HK-2 (cell line): ENCODE data around the gene NLN.
"Not testable (repeated sequence)": the region's sequence is repeated elsewhere in the genome, so short reads cannot be mapped to it uniquely, and the experiment has no call there.

ENCODE experiments used
- DNase-seq: peaks from one replicate; pipeline ENCODE4 v3.0.0-alpha.2; 2018; ENCODE audit not compliant: unreplicated experiment

Gene NLN

GRCh38 chr5:65732046-65732445 lies 10.0 kb downstream of the NLN start:
- not testable (repeated sequence) for DNase-seq

- not testable (repeated sequence) for DNase-seq
Measured at GRCh38 chr5:65734196-65734775, 12.3 kb downstream of the NLN start.

GRCh38 chr5:65734921-65735320 lies 12.9 kb downstream of the NLN start:
- DNase-seq: no peak

GRCh38 chr5:65736011-65736410 lies 14.0 kb downstream of the NLN start:
- DNase-seq: no peak

GRCh38 chr5:65737842-65738241 lies 15.8 kb downstream of the NLN start:
- DNase-seq: no peak

- no peak for DNase-seq
Measured at GRCh38 chr5:65738305-65738704, 16.3 kb downstream of the NLN start.

GRCh38 chr5:65739162-65739561 lies 17.2 kb downstream of the NLN start:
- DNase-seq: no peak

GRCh38 chr5:65742565-65743231 lies 20.7 kb downstream of the NLN start:
- peak; percentile 8 for DNase-seq

GRCh38 chr5:65749221-65749844 lies 27.3 kb downstream of the NLN start:
- DNase-seq: no peak

- DNase-seq: no peak
Measured at GRCh38 chr5:65749956-65750355, 28.0 kb downstream of the NLN start.

- DNase-seq: no peak
Measured at GRCh38 chr5:65750938-65751337, 28.9 kb downstream of the NLN start.

GRCh38 chr5:65753189-65753588 lies 31.2 kb downstream of the NLN start:
- no peak for DNase-seq

GRCh38 chr5:65758546-65759144 lies 36.6 kb downstream of the NLN start:
- DNase-seq: no peak

- DNase-seq: no peak
Measured at GRCh38 chr5:65760504-65761275, 38.7 kb downstream of the NLN start.

- DNase-seq: no peak
Measured at GRCh38 chr5:65762234-65762633, 40.2 kb downstream of the NLN start.

- no peak for DNase-seq
Measured at GRCh38 chr5:65765582-65765981, 43.6 kb downstream of the NLN start.

GRCh38 chr5:65766175-65766574 lies 44.2 kb downstream of the NLN start:
- DNase-seq: no peak

- no peak for DNase-seq
Measured at GRCh38 chr5:65766781-65767180, 44.8 kb downstream of the NLN start.

- no peak for DNase-seq
Measured at GRCh38 chr5:65767565-65767964, 45.6 kb downstream of the NLN start.

GRCh38 chr5:65768723-65769346 lies 46.8 kb downstream of the NLN start:
- no peak for DNase-seq

GRCh38 chr5:65769539-65769938 lies 47.5 kb downstream of the NLN start:
- DNase-seq: no peak

GRCh38 chr5:65771266-65771665 lies 49.3 kb downstream of the NLN start:
- no peak for DNase-seq
